Kasumi-1 (cell line): ENCODE data around the gene INTS1.
"Not testable (repeated sequence)": the region's sequence is repeated elsewhere in the genome, so short reads cannot be mapped to it uniquely, and the experiment has no call there.

Experiments used
- DNase-seq, 2 experiments: peaks; one replicate each; lab custom pipeline; 2025; lab: John Stamatoyannopoulos, UW

INTS1 gene

GRCh38 chr7:1460821-1461645, 43.2 kb downstream of the INTS1 start:
- DNase-seq: peak; percentile 75 to 81

GRCh38 chr7:1459920-1460820, 44.0 kb downstream of the INTS1 start:
- DNase-seq: no peak

GRCh38 chr7:1459512-1459892, 44.7 kb downstream of the INTS1 start:
- DNase-seq: peak; percentile 76 to 79

GRCh38 chr7:1458683-1459511, 45.3 kb downstream of the INTS1 start, which contains the start of gene MICALL2:
Gene MICALL2, minus strand, starts transcription at chr7:1459470. Its CDS starts 144 bp downstream, at chr7:1459326.
- peak in 1 of 2 experiments; percentile 14 for DNase-seq

GRCh38 chr7:1457949-1458682, 46.1 kb downstream of the INTS1 start:
- DNase-seq: peak in 1 of 2 experiments; percentile 0

- peak in 1 of 2 experiments; percentile 4 for DNase-seq
Measured at GRCh38 chr7:1457059-1457948, 46.9 kb downstream of the INTS1 start.

- DNase-seq: no peak
Measured at GRCh38 chr7:1455955-1456354, 48.2 kb downstream of the INTS1 start.

- DNase-seq: no peak
Measured at GRCh38 chr7:1455241-1455939, 48.8 kb downstream of the INTS1 start.

GRCh38 chr7:1454542-1454941, 49.6 kb downstream of the INTS1 start:
- DNase-seq: no peak

- no peak for DNase-seq
Measured at GRCh38 chr7:1452205-1452604, 52.0 kb downstream of the INTS1 start.

- DNase-seq: no peak
Measured at GRCh38 chr7:1450987-1451386, 53.2 kb downstream of the INTS1 start.

GRCh38 chr7:1450431-1450830, 53.8 kb downstream of the INTS1 start:
- DNase-seq: no peak

- DNase-seq: no peak
Measured at GRCh38 chr7:1449951-1450350, 54.2 kb downstream of the INTS1 start.

- DNase-seq: no peak
Measured at GRCh38 chr7:1449501-1449900, 54.7 kb downstream of the INTS1 start.

- DNase-seq: no peak
Measured at GRCh38 chr7:1448958-1449357, 55.2 kb downstream of the INTS1 start.

GRCh38 chr7:1447551-1448244, 56.5 kb downstream of the INTS1 start:
- no peak for DNase-seq

- no peak for DNase-seq
Measured at GRCh38 chr7:1447112-1447511, 57.1 kb downstream of the INTS1 start.

- DNase-seq: no peak
Measured at GRCh38 chr7:1446620-1447032, 57.6 kb downstream of the INTS1 start.

- DNase-seq: not testable (repeated sequence)
Measured at GRCh38 chr7:1446026-1446425, 58.2 kb downstream of the INTS1 start.
